ENCODE results near the gene GPM6B.

Gene GPM6B

DNA sequence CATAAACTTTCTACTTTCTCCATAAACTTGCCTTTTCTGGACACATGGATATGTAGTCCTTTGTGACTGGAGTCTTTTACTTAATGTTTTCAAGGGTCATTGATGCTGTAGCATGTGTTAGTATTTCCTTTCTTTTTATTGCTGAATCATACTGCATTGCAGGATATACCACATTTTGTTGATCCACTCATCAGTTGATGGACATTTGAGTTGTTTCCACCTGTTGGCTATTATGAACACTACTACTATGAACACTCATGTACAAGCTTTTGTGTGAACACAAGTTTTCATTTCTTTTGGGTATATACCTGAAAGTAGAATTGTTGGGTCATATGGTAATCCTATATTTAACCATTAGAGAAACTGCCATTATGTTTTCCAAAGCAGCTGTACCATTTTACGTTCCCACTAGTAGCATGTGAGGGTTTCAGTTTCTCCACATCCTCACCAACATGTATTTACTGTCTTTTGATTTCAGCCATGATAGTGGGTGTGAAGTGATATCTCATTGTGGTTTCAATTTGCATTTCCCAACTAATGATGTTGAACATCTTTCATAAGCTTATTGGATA, 26.3 kb upstream of the GPM6B start:
- Histone ChIP-seq H3K27me3 (ENCODE audit: control insufficient read depth in 2 of 2, insufficient read depth in 2 of 2, low read length in 2 of 2) (peaks cover 7 to 8% of the 10 kb centered on the region in 2 donors), H3K9ac (ENCODE audit: low read depth in 1 of 2, low read length in 2 of 2) (no peak overlapping the region), H3K4me3 (ENCODE audit: low read length in 2 of 2) (no peak overlapping the region), H3K36me3 (ENCODE audit: control insufficient read depth in 2 of 2, insufficient read depth in 2 of 2, low read length in 2 of 2) (no peaks in the 10 kb centered on the region), H3K4me1 (ENCODE audit: control insufficient read depth in 2 of 2, insufficient read depth in 2 of 2, low read length in 2 of 2) (no peaks in the 10 kb centered on the region), H3K27ac (ENCODE audit: low read depth in 2 of 2, low read length in 2 of 2) (no peak overlapping the region), H3K9me3 (ENCODE audit: control insufficient read depth in 2 of 2, low read length in 2 of 2) (no peaks in the 10 kb centered on the region)

DNA sequence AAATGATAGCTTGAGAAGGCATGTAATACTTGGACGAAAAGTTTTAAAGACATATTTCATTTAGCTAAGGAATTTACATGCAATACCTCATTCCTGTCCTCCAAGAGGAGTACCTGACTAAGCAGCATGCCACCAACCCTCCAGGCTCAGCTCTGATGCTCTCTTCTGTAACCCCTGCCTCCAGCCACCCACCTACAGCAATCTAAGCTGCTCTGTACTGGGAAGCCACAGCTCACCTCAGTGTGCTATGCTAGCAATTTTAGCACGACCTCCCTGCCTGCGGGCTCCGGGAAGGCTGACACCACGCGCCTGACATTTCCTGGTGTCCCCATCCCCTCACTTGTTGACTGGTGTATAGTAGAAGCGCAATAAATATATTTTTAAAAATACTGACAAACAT, 23.2 kb upstream of the GPM6B start:
- H3K27ac ChIP-seq (ENCODE audit: low read depth in 2 of 2, low read length in 2 of 2), result no peak overlapping the region
- peaks cover 8 to 9% of the 10 kb centered on the region in 2 donors for H3K27me3 ChIP-seq (ENCODE audit: control insufficient read depth in 2 of 2, insufficient read depth in 2 of 2, low read length in 2 of 2)

DNA sequence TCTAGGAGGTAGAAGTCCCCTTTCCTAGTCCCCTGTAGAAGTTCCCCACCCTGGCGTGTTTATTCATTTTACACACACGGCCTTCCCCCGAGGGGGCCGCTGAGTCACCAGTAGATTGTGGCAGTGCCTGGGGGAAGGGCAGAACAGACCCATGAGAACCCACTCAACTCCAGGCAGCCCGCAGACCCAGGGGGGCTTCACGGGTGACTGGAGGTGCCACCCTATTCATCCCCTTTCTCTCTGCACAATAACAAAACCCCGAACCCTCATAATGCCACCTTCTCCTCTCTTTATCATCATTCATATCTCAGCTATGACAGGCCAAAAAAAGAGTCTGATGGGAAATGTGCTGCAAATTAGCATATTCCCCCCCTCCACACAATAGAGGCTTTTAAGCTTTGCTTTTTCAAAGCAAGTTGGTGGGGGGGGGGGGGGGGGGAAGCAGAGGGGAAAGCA, 20.4 kb upstream of the GPM6B start:
- Histone ChIP-seq H3K4me3 (ENCODE audit: low read length in 2 of 2) (no peak overlapping the region), H3K4me1 (ENCODE audit: control insufficient read depth in 2 of 2, insufficient read depth in 2 of 2, low read length in 2 of 2) (no peaks in the 10 kb centered on the region), H3K9ac (ENCODE audit: low read depth in 1 of 2, low read length in 2 of 2) (no peak overlapping the region), H3K9me3 (ENCODE audit: control insufficient read depth in 2 of 2, low read length in 2 of 2) (no peaks in the 10 kb centered on the region), H3K27me3 (ENCODE audit: control insufficient read depth in 2 of 2, insufficient read depth in 2 of 2, low read length in 2 of 2) (peaks cover 8 to 10% of the 10 kb centered on the region in 2 donors), H3K36me3 (ENCODE audit: control insufficient read depth in 2 of 2, insufficient read depth in 2 of 2, low read length in 2 of 2) (no peaks in the 10 kb centered on the region), H3K27ac (ENCODE audit: low read depth in 2 of 2, low read length in 2 of 2) (no peak overlapping the region)

More for the DNA sequence above, 23.2 kb upstream of the GPM6B start:
- H3K36me3 ChIP-seq (ENCODE audit: control insufficient read depth in 2 of 2, insufficient read depth in 2 of 2, low read length in 2 of 2), result no peaks in the 10 kb centered on the region
- H3K4me1 ChIP-seq (ENCODE audit: control insufficient read depth in 2 of 2, insufficient read depth in 2 of 2, low read length in 2 of 2), result no peaks in the 10 kb centered on the region
- no peaks in the 10 kb centered on the region for H3K9me3 ChIP-seq (ENCODE audit: control insufficient read depth in 2 of 2, low read length in 2 of 2)
- no peak overlapping the region for H3K4me3 ChIP-seq (ENCODE audit: low read length in 2 of 2)
- no peak overlapping the region for H3K9ac ChIP-seq (ENCODE audit: low read depth in 1 of 2, low read length in 2 of 2)

DNA sequence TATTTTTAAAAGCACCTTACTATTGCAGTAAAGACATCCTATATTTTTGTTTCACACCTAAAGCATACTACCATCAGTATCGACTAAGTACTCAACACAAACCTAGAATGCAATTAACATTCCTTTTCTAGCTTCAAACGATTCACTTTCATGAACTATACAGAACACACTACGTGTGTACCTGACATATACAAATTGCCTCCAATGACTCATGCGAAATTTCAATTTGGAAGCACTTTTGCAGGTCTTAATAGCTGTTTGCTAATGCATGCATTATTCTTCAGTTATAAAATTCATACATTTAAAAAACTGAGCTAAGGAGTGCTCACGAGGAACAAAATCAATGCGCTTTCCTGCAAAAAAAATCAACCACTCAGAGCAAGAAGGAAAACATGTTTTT, 19.7 kb upstream of the GPM6B start:
- Histone ChIP-seq H3K27me3 (ENCODE audit: control insufficient read depth in 2 of 2, insufficient read depth in 2 of 2, low read length in 2 of 2) (peaks cover 4 to 13% of the 10 kb centered on the region in 2 donors), H3K36me3 (ENCODE audit: control insufficient read depth in 2 of 2, insufficient read depth in 2 of 2, low read length in 2 of 2) (no peaks in the 10 kb centered on the region), H3K9ac (ENCODE audit: low read depth in 1 of 2, low read length in 2 of 2) (no peak overlapping the region), H3K9me3 (ENCODE audit: control insufficient read depth in 2 of 2, low read length in 2 of 2) (no peaks in the 10 kb centered on the region), H3K4me3 (ENCODE audit: low read length in 2 of 2) (no peak overlapping the region), H3K27ac (ENCODE audit: low read depth in 2 of 2, low read length in 2 of 2) (no peak overlapping the region), H3K4me1 (ENCODE audit: control insufficient read depth in 2 of 2, insufficient read depth in 2 of 2, low read length in 2 of 2) (no peaks in the 10 kb centered on the region)

DNA sequence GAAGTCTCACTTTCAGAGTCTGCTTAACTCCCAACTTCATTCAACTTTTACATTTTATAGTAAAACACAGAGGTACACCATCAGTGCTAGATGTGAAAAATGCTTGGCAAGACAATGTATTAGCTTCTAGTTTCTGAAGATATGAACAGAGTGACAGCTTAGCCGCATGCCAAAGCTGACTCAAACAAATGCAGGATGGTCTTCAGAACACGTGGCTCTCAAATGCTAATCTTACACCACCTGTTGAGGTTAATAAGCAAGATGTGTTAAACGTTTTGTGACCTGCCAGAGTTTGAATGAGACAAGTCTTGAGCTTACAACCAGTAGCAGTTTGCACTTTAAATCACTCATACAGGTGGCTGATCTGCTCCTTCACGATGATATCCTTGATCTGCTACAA, 18.9 kb upstream of the GPM6B start:
- Histone ChIP-seq H3K27me3 (ENCODE audit: control insufficient read depth in 2 of 2, insufficient read depth in 2 of 2, low read length in 2 of 2) (peaks cover 4 to 9% of the 10 kb centered on the region in 2 donors), H3K4me3 (ENCODE audit: low read length in 2 of 2) (no peak overlapping the region), H3K27ac (ENCODE audit: low read depth in 2 of 2, low read length in 2 of 2) (no peak overlapping the region), H3K9me3 (ENCODE audit: control insufficient read depth in 2 of 2, low read length in 2 of 2) (no peaks in the 10 kb centered on the region), H3K36me3 (ENCODE audit: control insufficient read depth in 2 of 2, insufficient read depth in 2 of 2, low read length in 2 of 2) (no peaks in the 10 kb centered on the region), H3K9ac (ENCODE audit: low read depth in 1 of 2, low read length in 2 of 2) (no peak overlapping the region), H3K4me1 (ENCODE audit: control insufficient read depth in 2 of 2, insufficient read depth in 2 of 2, low read length in 2 of 2) (no peaks in the 10 kb centered on the region)

DNA sequence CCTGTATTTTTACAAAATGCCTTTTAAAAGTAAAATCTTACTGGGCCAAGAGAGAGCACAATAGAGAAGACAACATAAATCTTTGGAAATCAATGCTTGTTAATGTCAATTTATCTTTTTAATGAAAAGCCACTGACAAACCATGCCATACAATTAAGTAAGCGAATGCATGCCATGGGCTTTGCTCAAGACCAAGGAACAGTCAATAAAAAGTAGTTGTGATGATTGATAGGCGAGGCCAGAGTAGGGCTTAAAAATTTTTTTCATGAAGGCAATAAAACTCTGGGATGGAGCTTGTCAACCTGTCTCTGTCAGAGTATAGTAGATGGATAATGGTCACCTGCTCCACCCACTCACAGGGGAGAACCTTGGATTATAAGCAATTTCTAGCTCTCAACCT, 17.5 kb upstream of the GPM6B start:
- no peak overlapping the region for H3K27ac ChIP-seq (ENCODE audit: low read depth in 2 of 2, low read length in 2 of 2)
- H3K9ac ChIP-seq (ENCODE audit: low read depth in 1 of 2, low read length in 2 of 2), result no peak overlapping the region
- H3K4me3 ChIP-seq (ENCODE audit: low read length in 2 of 2), result no peak overlapping the region
- H3K9me3 ChIP-seq (ENCODE audit: control insufficient read depth in 2 of 2, low read length in 2 of 2), result no peaks in the 10 kb centered on the region
- no peaks in the 10 kb centered on the region for H3K4me1 ChIP-seq (ENCODE audit: control insufficient read depth in 2 of 2, insufficient read depth in 2 of 2, low read length in 2 of 2)
- peaks cover 4 to 7% of the 10 kb centered on the region in 2 donors for H3K27me3 ChIP-seq (ENCODE audit: control insufficient read depth in 2 of 2, insufficient read depth in 2 of 2, low read length in 2 of 2)
- H3K36me3 ChIP-seq (ENCODE audit: control insufficient read depth in 2 of 2, insufficient read depth in 2 of 2, low read length in 2 of 2), result no peaks in the 10 kb centered on the region

DNA sequence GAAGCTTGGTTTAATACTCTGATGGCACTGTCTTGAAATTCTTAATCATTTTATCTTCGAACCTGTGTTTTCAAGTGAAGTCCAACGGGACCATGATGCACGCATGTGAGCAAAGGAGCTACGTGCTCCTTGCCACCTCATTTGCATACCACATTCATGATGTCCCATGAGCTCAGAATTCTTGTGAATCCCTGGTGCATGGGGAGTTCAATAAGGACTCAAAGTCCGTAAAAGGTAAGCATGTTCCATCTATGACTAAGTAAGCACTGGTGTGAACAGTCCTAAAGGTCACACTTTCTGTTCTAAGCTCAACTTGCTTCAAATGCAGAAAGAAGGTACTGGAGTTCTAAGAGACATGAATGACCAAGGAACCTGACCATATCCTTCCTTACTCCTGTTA, 13.1 kb upstream of the GPM6B start:
- H3K9ac ChIP-seq (ENCODE audit: low read depth in 1 of 2, low read length in 2 of 2), result no peak overlapping the region
- H3K27me3 ChIP-seq (ENCODE audit: control insufficient read depth in 2 of 2, insufficient read depth in 2 of 2, low read length in 2 of 2), result peaks cover 9% of the 10 kb centered on the region in 2 donors
- no peak overlapping the region for H3K4me3 ChIP-seq (ENCODE audit: low read length in 2 of 2)
- H3K9me3 ChIP-seq (ENCODE audit: control insufficient read depth in 2 of 2, low read length in 2 of 2), result no peaks in the 10 kb centered on the region
- no peaks in the 10 kb centered on the region for H3K4me1 ChIP-seq (ENCODE audit: control insufficient read depth in 2 of 2, insufficient read depth in 2 of 2, low read length in 2 of 2)
- H3K36me3 ChIP-seq (ENCODE audit: control insufficient read depth in 2 of 2, insufficient read depth in 2 of 2, low read length in 2 of 2), result no peaks in the 10 kb centered on the region
- H3K27ac ChIP-seq (ENCODE audit: low read depth in 2 of 2, low read length in 2 of 2), result no peak overlapping the region

DNA sequence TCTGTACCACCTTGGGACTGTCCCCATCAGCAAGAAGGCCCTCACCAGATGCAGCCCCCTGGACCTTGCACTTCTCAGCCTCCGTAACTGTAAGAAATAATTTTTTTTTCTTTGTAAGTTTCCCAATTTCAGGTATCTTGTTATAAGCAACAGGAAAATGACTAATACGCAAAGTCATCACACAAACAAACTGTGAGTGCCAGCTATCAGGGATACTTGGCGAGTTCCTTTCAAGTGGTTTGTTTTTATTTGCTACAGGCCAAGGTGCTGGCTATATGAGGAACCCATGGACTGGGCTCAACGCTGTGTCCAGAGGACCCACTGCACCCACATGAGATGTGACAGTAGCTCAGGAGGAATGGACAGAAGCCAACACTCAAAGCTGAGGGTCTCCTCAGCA, 11.5 kb upstream of the GPM6B start:
- H3K27me3 ChIP-seq (ENCODE audit: control insufficient read depth in 2 of 2, insufficient read depth in 2 of 2, low read length in 2 of 2), result peaks cover 10 to 13% of the 10 kb centered on the region in 2 donors
- H3K9me3 ChIP-seq (ENCODE audit: control insufficient read depth in 2 of 2, low read length in 2 of 2), result no peaks in the 10 kb centered on the region
- no peaks in the 10 kb centered on the region for H3K4me1 ChIP-seq (ENCODE audit: control insufficient read depth in 2 of 2, insufficient read depth in 2 of 2, low read length in 2 of 2)
- no peak overlapping the region for H3K4me3 ChIP-seq (ENCODE audit: low read length in 2 of 2)
- H3K9ac ChIP-seq (ENCODE audit: low read depth in 1 of 2, low read length in 2 of 2), result no peak overlapping the region
- H3K27ac ChIP-seq (ENCODE audit: low read depth in 2 of 2, low read length in 2 of 2), result no peak overlapping the region
- H3K36me3 ChIP-seq (ENCODE audit: control insufficient read depth in 2 of 2, insufficient read depth in 2 of 2, low read length in 2 of 2), result no peaks in the 10 kb centered on the region

DNA sequence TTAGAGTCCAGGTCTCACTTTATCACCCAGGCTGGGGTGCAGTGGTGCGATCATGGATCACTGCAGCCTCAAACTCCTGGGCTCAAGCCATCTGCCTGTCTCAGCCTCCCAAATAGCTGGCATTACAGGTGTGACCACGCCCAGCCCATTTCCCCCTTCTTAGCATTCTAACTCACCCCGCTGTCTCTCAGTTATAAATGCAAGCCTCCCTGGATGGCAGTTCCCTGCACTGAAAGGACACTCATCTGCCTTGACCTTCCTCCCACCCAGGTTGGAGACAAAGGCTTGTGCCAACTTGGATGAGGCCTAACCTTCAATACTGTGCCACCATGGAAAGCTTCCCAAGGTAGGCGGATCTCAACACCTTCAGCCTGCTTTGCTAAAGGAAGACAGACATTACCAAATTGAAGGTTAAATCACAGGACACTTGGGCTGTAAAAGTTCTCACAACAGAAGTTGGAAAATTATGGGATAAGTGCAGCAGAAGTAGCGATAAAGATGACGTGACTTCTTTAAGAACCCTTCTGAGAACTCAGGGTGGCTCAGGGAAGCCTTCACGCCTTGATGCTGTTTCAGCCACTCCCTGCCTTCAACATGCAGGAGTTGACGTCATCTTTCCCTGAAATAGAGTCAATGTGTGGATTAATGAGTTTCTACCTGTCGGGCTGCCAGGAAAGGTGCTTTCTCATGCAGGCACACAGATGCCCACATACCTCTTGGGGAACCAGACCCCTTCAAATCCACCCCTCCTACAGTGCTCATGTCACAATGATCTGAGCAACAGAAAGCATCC, 10.6 kb upstream of the GPM6B start:
- H3K9ac ChIP-seq (ENCODE audit: low read depth in 1 of 2, low read length in 2 of 2), result no peak overlapping the region
- no peaks in the 10 kb centered on the region for H3K4me1 ChIP-seq (ENCODE audit: control insufficient read depth in 2 of 2, insufficient read depth in 2 of 2, low read length in 2 of 2)
- no peaks in the 10 kb centered on the region for H3K36me3 ChIP-seq (ENCODE audit: control insufficient read depth in 2 of 2, insufficient read depth in 2 of 2, low read length in 2 of 2)
- no peaks in the 10 kb centered on the region for H3K9me3 ChIP-seq (ENCODE audit: control insufficient read depth in 2 of 2, low read length in 2 of 2)
- no peak overlapping the region for H3K4me3 ChIP-seq (ENCODE audit: low read length in 2 of 2)
- H3K27me3 ChIP-seq (ENCODE audit: control insufficient read depth in 2 of 2, insufficient read depth in 2 of 2, low read length in 2 of 2), result peaks cover 10 to 13% of the 10 kb centered on the region in 2 donors
- no peak overlapping the region for H3K27ac ChIP-seq (ENCODE audit: low read depth in 2 of 2, low read length in 2 of 2)

DNA sequence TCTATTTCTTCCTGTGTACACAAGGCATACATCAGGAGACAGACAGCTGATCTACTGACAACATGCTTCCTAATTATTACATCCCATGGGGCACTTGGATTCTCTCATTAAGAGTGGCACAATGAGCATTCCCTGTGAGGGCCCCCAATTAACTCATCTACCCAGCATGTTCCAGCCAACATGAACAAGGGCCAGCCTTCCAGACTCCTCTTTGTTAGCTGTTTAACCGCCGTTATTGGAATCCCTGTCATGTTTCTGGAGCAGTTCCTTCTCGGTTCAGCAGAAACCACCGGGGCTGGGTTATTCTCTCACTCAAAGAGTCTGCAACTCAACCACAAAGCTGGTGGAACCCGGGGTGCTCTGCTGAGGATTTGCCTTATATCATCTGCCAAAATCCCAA, 9.9 kb upstream of the GPM6B start:
- Histone ChIP-seq H3K4me1 (ENCODE audit: control insufficient read depth in 2 of 2, insufficient read depth in 2 of 2, low read length in 2 of 2) (no peaks in the 10 kb centered on the region), H3K27me3 (ENCODE audit: control insufficient read depth in 2 of 2, insufficient read depth in 2 of 2, low read length in 2 of 2) (peaks cover 9 to 10% of the 10 kb centered on the region in 2 donors), H3K36me3 (ENCODE audit: control insufficient read depth in 2 of 2, insufficient read depth in 2 of 2, low read length in 2 of 2) (no peaks in the 10 kb centered on the region), H3K9ac (ENCODE audit: low read depth in 1 of 2, low read length in 2 of 2) (no peak overlapping the region), H3K4me3 (ENCODE audit: low read length in 2 of 2) (no peak overlapping the region), H3K9me3 (ENCODE audit: control insufficient read depth in 2 of 2, low read length in 2 of 2) (no peaks in the 10 kb centered on the region), H3K27ac (ENCODE audit: low read depth in 2 of 2, low read length in 2 of 2) (no peak overlapping the region)

Data from mucosa of rectum (tissue), 2 donors.